ENCODE measurements around the gene CELSR1.

Gene CELSR1

GRCh38 chr22:46567471-46567870, 30.1 kb upstream of the CELSR1 start:
- peaks cover 12% of the 10 kb centered on the region in 2 experiments for H3K4me1 ChIP-seq (ENCODE audit: control insufficient read depth in 1 of 2, insufficient read depth in 2 of 2, low read length in 2 of 2)
- no peak overlapping the region for H3K18ac ChIP-seq (ENCODE audit: low read length)
- no peak overlapping the region for H4K12ac ChIP-seq (ENCODE audit: low read depth, low read length)
- no peaks in the 10 kb centered on the region for H3K36me3 ChIP-seq (ENCODE audit: control insufficient read depth in 1 of 2, insufficient read depth in 2 of 2, low read length in 2 of 2)
- no peak overlapping the region for H3K4ac ChIP-seq (ENCODE audit: low read depth, low read length)
- H2AK5ac ChIP-seq (ENCODE audit: low read length) = no peak overlapping the region
- no peak for DNase-seq
- H4K91ac ChIP-seq (ENCODE audit: low read depth, low read length) = no peak overlapping the region
- H3K4me3 ChIP-seq (ENCODE audit: low read depth, low read length) = no peak overlapping the region
- H3K14ac ChIP-seq (ENCODE audit: low read length) = no peak overlapping the region
- no peak overlapping the region for H4K8ac ChIP-seq (ENCODE audit: low read depth, low read length)
- H3K23ac ChIP-seq (ENCODE audit: low read length) = no peak overlapping the region
- no peaks in the 10 kb centered on the region for H3K79me1 ChIP-seq (ENCODE audit: low read length)
- no peak overlapping the region for H2AFZ ChIP-seq (ENCODE audit: insufficient read depth, low read length, poor library complexity)
- H3K79me2 ChIP-seq (ENCODE audit: control insufficient read depth, insufficient read depth, low read length, poor library complexity) = no peaks in the 10 kb centered on the region
- no CpG with 5 or more reads among the region's 1 CpG for WGBS (ENCODE audit: extremely low coverage, insufficient coverage, insufficient read length)
- H2BK120ac ChIP-seq (ENCODE audit: insufficient read depth, low read length, poor library complexity) = no peak overlapping the region
- no peak overlapping the region for H3K27ac ChIP-seq (ENCODE audit: low read depth, low read length)
- H3K27me3 ChIP-seq (ENCODE audit: insufficient read depth, low read length) = no peaks in the 10 kb centered on the region
- H3K4me2 ChIP-seq (ENCODE audit: low read length) = no peak overlapping the region
- peaks cover 10% of the 10 kb centered on the region for H3K9me3 ChIP-seq (ENCODE audit: insufficient read depth, low read depth, low read length)
- H3K9ac ChIP-seq (ENCODE audit: low read length) = no peak overlapping the region
- H2BK12ac ChIP-seq (ENCODE audit: low read length) = no peak overlapping the region
- no peak overlapping the region for H2BK5ac ChIP-seq (ENCODE audit: low read depth, low read length, poor library complexity)

- no peak overlapping the region for H4K8ac ChIP-seq (ENCODE audit: low read depth, low read length)
- no peak overlapping the region for H3K18ac ChIP-seq (ENCODE audit: low read length)
- no peak for DNase-seq
- WGBS (ENCODE audit: extremely low coverage, insufficient coverage, insufficient read length) = no CpG with 5 or more reads among the region's 9 CpGs
- H3K79me1 ChIP-seq (ENCODE audit: low read length) = no peaks in the 10 kb centered on the region
- H2AK5ac ChIP-seq (ENCODE audit: low read length) = no peak overlapping the region
- H3K27me3 ChIP-seq (ENCODE audit: insufficient read depth, low read length) = no peaks in the 10 kb centered on the region
- H3K4me2 ChIP-seq (ENCODE audit: low read length) = no peak overlapping the region
- peak overlapping the region; percentile 37 for H2AFZ ChIP-seq (ENCODE audit: insufficient read depth, low read length, poor library complexity)
- no peak overlapping the region for H3K14ac ChIP-seq (ENCODE audit: low read length)
- peaks cover 2% of the 10 kb centered on the region for H3K9me3 ChIP-seq (ENCODE audit: insufficient read depth, low read depth, low read length)
- peak overlapping the region; percentile 25 for H4K91ac ChIP-seq (ENCODE audit: low read depth, low read length)
- H3K23ac ChIP-seq (ENCODE audit: low read length) = no peak overlapping the region
- H3K36me3 ChIP-seq (ENCODE audit: control insufficient read depth in 1 of 2, insufficient read depth in 2 of 2, low read length in 2 of 2) = no peaks in the 10 kb centered on the region
- no peak overlapping the region for H3K4me3 ChIP-seq (ENCODE audit: low read depth, low read length)
- peak overlapping the region; percentile 6 for H2BK5ac ChIP-seq (ENCODE audit: low read depth, low read length, poor library complexity)
- H2BK12ac ChIP-seq (ENCODE audit: low read length) = no peak overlapping the region
- peaks cover 12% of the 10 kb centered on the region in 2 experiments for H3K4me1 ChIP-seq (ENCODE audit: control insufficient read depth in 1 of 2, insufficient read depth in 2 of 2, low read length in 2 of 2)
- H3K27ac ChIP-seq (ENCODE audit: low read depth, low read length) = no peak overlapping the region
- H3K79me2 ChIP-seq (ENCODE audit: control insufficient read depth, insufficient read depth, low read length, poor library complexity) = no peaks in the 10 kb centered on the region
- H3K4ac ChIP-seq (ENCODE audit: low read depth, low read length) = no peak overlapping the region
- no peak overlapping the region for H4K12ac ChIP-seq (ENCODE audit: low read depth, low read length)
- H3K9ac ChIP-seq (ENCODE audit: low read length) = no peak overlapping the region
- H2BK120ac ChIP-seq (ENCODE audit: insufficient read depth, low read length, poor library complexity) = no peak overlapping the region
Observed at GRCh38 chr22:46564084-46564714, 26.8 kb upstream of the CELSR1 start.

- Histone ChIP-seq H3K79me2 (ENCODE audit: control insufficient read depth, insufficient read depth, low read length, poor library complexity) (no peaks in the 10 kb centered on the region), H4K8ac (ENCODE audit: low read depth, low read length) (no peak overlapping the region), H3K4ac (ENCODE audit: low read depth, low read length) (no peak overlapping the region), H3K4me2 (ENCODE audit: low read length) (peak overlapping the region; percentile 21), H2AFZ (ENCODE audit: insufficient read depth, low read length, poor library complexity) (peak overlapping the region; percentile 37), H2BK120ac (ENCODE audit: insufficient read depth, low read length, poor library complexity) (no peak overlapping the region), H4K12ac (ENCODE audit: low read depth, low read length) (no peak overlapping the region), H3K14ac (ENCODE audit: low read length) (no peak overlapping the region), H3K79me1 (ENCODE audit: low read length) (no peaks in the 10 kb centered on the region), H3K23ac (ENCODE audit: low read length) (no peak overlapping the region), H3K4me3 (ENCODE audit: low read depth, low read length) (no peak overlapping the region), H4K91ac (ENCODE audit: low read depth, low read length) (peak overlapping the region; percentile 25), H3K9ac (ENCODE audit: low read length) (no peak overlapping the region), H2BK12ac (ENCODE audit: low read length) (no peak overlapping the region), H3K27me3 (ENCODE audit: insufficient read depth, low read length) (no peaks in the 10 kb centered on the region), H2BK5ac (ENCODE audit: low read depth, low read length, poor library complexity) (peak overlapping the region; percentile 6), H3K36me3 (ENCODE audit: control insufficient read depth in 1 of 2, insufficient read depth in 2 of 2, low read length in 2 of 2) (no peaks in the 10 kb centered on the region), H3K18ac (ENCODE audit: low read length) (no peak overlapping the region), H3K27ac (ENCODE audit: low read depth, low read length) (no peak overlapping the region), H2AK5ac (ENCODE audit: low read length) (no peak overlapping the region), H3K9me3 (ENCODE audit: insufficient read depth, low read depth, low read length) (peaks cover 2% of the 10 kb centered on the region), H3K4me1 (ENCODE audit: control insufficient read depth in 1 of 2, insufficient read depth in 2 of 2, low read length in 2 of 2) (peaks cover 12% of the 10 kb centered on the region in 2 experiments)
- DNase-seq = peak; percentile 47 to 78
- no CpG with 5 or more reads among the region's 20 CpGs for WGBS (ENCODE audit: extremely low coverage, insufficient coverage, insufficient read length)
Observed at GRCh38 chr22:46563381-46564083, 26.1 kb upstream of the CELSR1 start.

- Histone ChIP-seq H3K4me3 (ENCODE audit: low read depth, low read length) (no peak overlapping the region), H3K9me3 (ENCODE audit: insufficient read depth, low read depth, low read length) (peaks cover 6% of the 10 kb centered on the region), H4K8ac (ENCODE audit: low read depth, low read length) (no peak overlapping the region), H2AFZ (ENCODE audit: insufficient read depth, low read length, poor library complexity) (no peak overlapping the region), H3K18ac (ENCODE audit: low read length) (no peak overlapping the region), H3K23ac (ENCODE audit: low read length) (no peak overlapping the region), H3K27ac (ENCODE audit: low read depth, low read length) (no peak overlapping the region), H2AK5ac (ENCODE audit: low read length) (no peak overlapping the region), H3K4me1 (ENCODE audit: control insufficient read depth in 1 of 2, insufficient read depth in 2 of 2, low read length in 2 of 2) (peaks cover 12% of the 10 kb centered on the region in 2 experiments), H3K4me2 (ENCODE audit: low read length) (no peak overlapping the region), H2BK120ac (ENCODE audit: insufficient read depth, low read length, poor library complexity) (no peak overlapping the region), H2BK5ac (ENCODE audit: low read depth, low read length, poor library complexity) (no peak overlapping the region), H2BK12ac (ENCODE audit: low read length) (no peak overlapping the region), H4K91ac (ENCODE audit: low read depth, low read length) (no peak overlapping the region), H3K79me2 (ENCODE audit: control insufficient read depth, insufficient read depth, low read length, poor library complexity) (no peaks in the 10 kb centered on the region), H3K4ac (ENCODE audit: low read depth, low read length) (no peak overlapping the region), H3K79me1 (ENCODE audit: low read length) (no peaks in the 10 kb centered on the region), H3K27me3 (ENCODE audit: insufficient read depth, low read length) (no peaks in the 10 kb centered on the region), H3K14ac (ENCODE audit: low read length) (no peak overlapping the region), H3K9ac (ENCODE audit: low read length) (no peak overlapping the region), H4K12ac (ENCODE audit: low read depth, low read length) (no peak overlapping the region), H3K36me3 (ENCODE audit: control insufficient read depth in 1 of 2, insufficient read depth in 2 of 2, low read length in 2 of 2) (no peaks in the 10 kb centered on the region)
- WGBS (ENCODE audit: extremely low coverage, insufficient coverage, insufficient read length) = no CpG with 5 or more reads among the region's 5 CpGs
- DNase-seq = no peak
Observed at GRCh38 chr22:46561435-46561905, 24.1 kb upstream of the CELSR1 start.

Measured in trophoblast cell (in vitro differentiated cells and primary cell).